ENCODE measurements around the gene NFIC.
A peak's percentile ranks its signal among the peaks of the same experiment; 100 is the strongest.

Gene NFIC

GRCh38 chr19:3321696-3322095, 44.7 kb upstream of the NFIC start:
- no peak overlapping the region for H3K4me3 ChIP-seq (replicated peaks; ENCODE audit: low read depth, low read length)
- DNase-seq (ENCODE audit: extremely low read depth, insufficient read length), result no peak
- no peaks in the 10 kb centered on the region; the same call in 1 of the 2 replicates for H3K27me3 ChIP-seq (replicated peaks; ENCODE audit: control insufficient read depth, insufficient read depth, low read length)
- H3K36me3 ChIP-seq (ENCODE audit: control insufficient read depth, insufficient read depth, low read length), result no peaks in the 10 kb centered on the region
- TF ChIP-seq CTCF (IDR thresholded peaks at IDR 0.05; ENCODE audit: insufficient read depth, low read length, poor library complexity, severe bottlenecking), result no peak

GRCh38 chr19:3322199-3322978, 44.0 kb upstream of the NFIC start:
- H3K36me3 ChIP-seq (ENCODE audit: control insufficient read depth, insufficient read depth, low read length), result no peaks in the 10 kb centered on the region
- DNase-seq (ENCODE audit: extremely low read depth, insufficient read length), result no peak
- no peak overlapping the region for H3K4me3 ChIP-seq (replicated peaks; ENCODE audit: low read depth, low read length)
- H3K27me3 ChIP-seq (replicated peaks; ENCODE audit: control insufficient read depth, insufficient read depth, low read length), result no peaks in the 10 kb centered on the region; the same call in 1 of the 2 replicates
- no peak for TF ChIP-seq CTCF (IDR thresholded peaks at IDR 0.05; ENCODE audit: insufficient read depth, low read length, poor library complexity, severe bottlenecking)

- Histone ChIP-seq H3K36me3 (ENCODE audit: control insufficient read depth, insufficient read depth, low read length) (no peaks in the 10 kb centered on the region), H3K27me3 (replicated peaks; ENCODE audit: control insufficient read depth, insufficient read depth, low read length) (no peaks in the 10 kb centered on the region; the same call in 1 of the 2 replicates), H3K4me3 (replicated peaks; ENCODE audit: low read depth, low read length) (no peak overlapping the region)
- no peak for TF ChIP-seq CTCF (IDR thresholded peaks at IDR 0.05; ENCODE audit: insufficient read depth, low read length, poor library complexity, severe bottlenecking)
- no peak for DNase-seq (ENCODE audit: extremely low read depth, insufficient read length)
Observed at GRCh38 chr19:3323026-3323425, 43.4 kb upstream of the NFIC start.

GRCh38 chr19:3323658-3324057, 42.7 kb upstream of the NFIC start:
- DNase-seq (ENCODE audit: extremely low read depth, insufficient read length), result no peak
- Histone ChIP-seq H3K36me3 (ENCODE audit: control insufficient read depth, insufficient read depth, low read length) (no peaks in the 10 kb centered on the region), H3K4me3 (replicated peaks; ENCODE audit: low read depth, low read length) (no peak overlapping the region), H3K27me3 (replicated peaks; ENCODE audit: control insufficient read depth, insufficient read depth, low read length) (no peaks in the 10 kb centered on the region; the same call in 1 of the 2 replicates)
- no peak for TF ChIP-seq CTCF (IDR thresholded peaks at IDR 0.05; ENCODE audit: insufficient read depth, low read length, poor library complexity, severe bottlenecking)

GRCh38 chr19:3324405-3324856, 42.0 kb upstream of the NFIC start:
- TF ChIP-seq CTCF (IDR thresholded peaks at IDR 0.05; ENCODE audit: insufficient read depth, low read length, poor library complexity, severe bottlenecking), result peak; percentile 93
- no peak overlapping the region for H3K4me3 ChIP-seq (replicated peaks; ENCODE audit: low read depth, low read length)
- no peak for DNase-seq (ENCODE audit: extremely low read depth, insufficient read length)
- H3K36me3 ChIP-seq (ENCODE audit: control insufficient read depth, insufficient read depth, low read length), result no peaks in the 10 kb centered on the region
- H3K27me3 ChIP-seq (replicated peaks; ENCODE audit: control insufficient read depth, insufficient read depth, low read length), result no peaks in the 10 kb centered on the region; the same call in 1 of the 2 replicates
